Colonic mucosa (tissue), 4 donors: ENCODE measurements around the gene SYNJ2. TPM values are rescaled to one million over a fixed set of nuclear protein-coding genes. Genes with fewer than 3 reads are reported as not detected.

Source experiments
- DNase-seq: peaks from one replicate; pipeline ENCODE4 v3.0.0-alpha.2; 2020
- H3K27ac ChIP-seq: fragments of 200-600 bp; one replicate; pipeline ENCODE4 v1.8.0; 2021
- H3K27me3 ChIP-seq: fragments of 200-600 bp; one replicate; pipeline ENCODE4 v1.8.0; 2021
- H3K36me3 ChIP-seq: fragments of 200-600 bp; one replicate; pipeline ENCODE4 v1.8.0; 2021
- H3K4me1 ChIP-seq: fragments of 200-600 bp; one replicate; pipeline ENCODE4 v1.8.0; 2021; ENCODE audit warnings: mild to moderate bottlenecking
- H3K4me3 ChIP-seq: fragments of 200-600 bp; one replicate; pipeline ENCODE4 v1.8.0; 2021
- H3K9ac ChIP-seq, 2 donors: one replicate each; pipeline ENCODE4 v1.7.0; 2013; ENCODE audit warnings: control low read depth in 2 of 2, low read depth in 2 of 2, low read length in 2 of 2
- H3K9me3 ChIP-seq: fragments of 200-600 bp; one replicate; pipeline ENCODE4 v1.8.0; 2021
- CTCF ChIP-seq: fragments of 200-600 bp; IDR thresholded peaks from one replicate; pipeline ENCODE4 v1.8.0; 2022; ENCODE audit warnings: antibody characterized with exemption, mild to moderate bottlenecking
- intact Hi-C: fragments of 100-400 bp; cut with DNase I; formaldehyde crosslinking; loops from one replicate; pipeline ENCODE4 v1.14.1; 2022
- total RNA-seq, 2 donors: library from RNA; stranded (reverse); fragmentation: NEBNext Ultra II Directional in 1 of 2; extraction: Animal tissue kit (Norgen Biotek cat#: 25700) in 1 of 2; gene quantifications; one replicate each; pipeline ENCODE4 v1.2.1, GENCODE V29; 2021
- donor health status: healthy.
- donor health status: DM: no; HTN: no; CAD: no.
- donor health status: DM: no; HTN: no; CAD: no.

The SYNJ2 gene
- total RNA-seq, 2 donors from 2014 or later, result 46.0 to 53.5 TPM

GRCh38 chr6:158029668-158030230 is 48.1 kb downstream of the SYNJ2 start:
- H3K36me3 ChIP-seq, result no peaks in the 10 kb centered on the region
- peaks cover 18% of the 10 kb centered on the region for H3K4me1 ChIP-seq
- H3K4me3 ChIP-seq, result no peak overlapping the region
- H3K9me3 ChIP-seq, result no peaks in the 10 kb centered on the region
- DNase-seq, result no peak
- TF ChIP-seq CTCF, result no peak
- no peak overlapping the region for H3K9ac ChIP-seq
- no peaks in the 10 kb centered on the region for H3K27me3 ChIP-seq
- intact Hi-C loops, result no loop called here
- H3K27ac ChIP-seq, result no peak overlapping the region

GRCh38 chr6:158030380-158031300 is 49.0 kb downstream of the SYNJ2 start:
- Histone ChIP-seq H3K9me3 (no peaks in the 10 kb centered on the region), H3K27ac (no peak overlapping the region), H3K4me3 (no peak overlapping the region), H3K4me1 (peaks cover 18% of the 10 kb centered on the region), H3K27me3 (no peaks in the 10 kb centered on the region), H3K36me3 (no peaks in the 10 kb centered on the region), H3K9ac (no peak overlapping the region)
- no peak for TF ChIP-seq CTCF
- intact Hi-C loops, result no loop called here
- DNase-seq, result no peak

GRCh38 chr6:158031381-158032353 is 50.0 kb downstream of the SYNJ2 start:
- H3K36me3 ChIP-seq, result no peaks in the 10 kb centered on the region
- peak overlapping the region in 1 of 2 donors; percentile 40 for H3K9ac ChIP-seq
- peaks cover 9% of the 10 kb centered on the region for H3K4me1 ChIP-seq
- H3K27ac ChIP-seq, result peak overlapping the region; percentile 7
- intact Hi-C loops, result no loop called here
- H3K4me3 ChIP-seq, result no peak overlapping the region
- no peaks in the 10 kb centered on the region for H3K9me3 ChIP-seq
- TF ChIP-seq CTCF, result no peak
- DNase-seq, result no peak
- no peaks in the 10 kb centered on the region for H3K27me3 ChIP-seq

GRCh38 chr6:158032354-158032733 is 50.7 kb downstream of the SYNJ2 start:
- no peak for DNase-seq
- intact Hi-C loops, result no loop called here
- Histone ChIP-seq H3K27ac (peak overlapping the region; percentile 7), H3K4me3 (no peak overlapping the region), H3K9me3 (no peaks in the 10 kb centered on the region), H3K9ac (no peak overlapping the region), H3K4me1 (peaks cover 6% of the 10 kb centered on the region), H3K36me3 (no peaks in the 10 kb centered on the region), H3K27me3 (no peaks in the 10 kb centered on the region)
- TF ChIP-seq CTCF, result no peak
